SK-N-SH (cell line): ENCODE measurements around the gene SMPD1. TPM values are rescaled to one million over a fixed set of nuclear protein-coding genes. Genes with fewer than 3 reads are reported as not detected.

Source experiments
- CTCF ChIA-PET: fragments of 300-600, 350-600 bp; formaldehyde crosslinking; extraction: SDS; loops from one replicate; lab custom pipeline; 2021; lab: Yijun Ruan, JAX
- POLR2A ChIA-PET: fragments of 350-600 bp; sonication (Branson Sonifier 250); formaldehyde crosslinking; extraction: SDS; loops from one replicate; lab custom pipeline; 2020; ENCODE audit warnings: antibody characterized with exemption, inconsistent platforms; lab: Yijun Ruan, JAX
- DNase-seq: peaks from one replicate; pipeline ENCODE4 v3.0.0; 2012
- H2AFZ ChIP-seq: fragments of 200-600 bp; sonication (generic); 2 replicates; pipeline ENCODE4 v1.8.1; 2016; ENCODE audit warnings: antibody characterized with exemption, mild to moderate bottlenecking, low read depth
- H3F3A ChIP-seq: fragments of 200-600 bp; sonication (generic); replicated peaks from 2 replicates; pipeline ENCODE3; 2016; ENCODE audit warnings: antibody characterized with exemption, mild to moderate bottlenecking; ENCODE audit not compliant: insufficient read depth
- H3K27ac ChIP-seq, 2 experiments: fragments of 200-500 bp in 1 of 2; fragments of 200-600 bp in 1 of 2; sonication (Bioruptor generic) in 1 of 2; sonication (generic), shearing (Covaris generic) in 1 of 2; 2 replicates each; pipeline versions ENCODE4 v1.5.1 to v1.6.1; 2014 to 2016; ENCODE audit warnings: low read depth in 2 of 2, inconsistent platforms in 1 of 2, low read length in 1 of 2, mild to moderate bottlenecking in 1 of 2, mixed read lengths in 1 of 2
- H3K27me3 ChIP-seq: fragments of 200-600 bp; sonication (generic), shearing (Covaris generic); 2 replicates; pipeline ENCODE4 v1.6.1; 2016; ENCODE audit warnings: mixed run types; ENCODE audit not compliant: insufficient read depth
- H3K36me3 ChIP-seq, 2 experiments: fragments of 200-500 bp in 1 of 2; fragments of 200-600 bp in 1 of 2; sonication (Bioruptor generic) in 1 of 2; sonication (generic) in 1 of 2; replicated peaks in 1 of 2; 2 replicates each; pipeline versions ENCODE3 to v1.5.1; 2014 to 2016; ENCODE audit warnings: low read length in 1 of 2, mild to moderate bottlenecking in 1 of 2; ENCODE audit not compliant: insufficient read depth in 2 of 2, control insufficient read depth in 1 of 2
- H3K4me1 ChIP-seq, 2 experiments: fragments of 200-500 bp in 1 of 2; fragments of 200-600 bp in 1 of 2; sonication (Bioruptor generic) in 1 of 2; sonication (generic), shearing (Covaris generic) in 1 of 2; 2 replicates each; pipeline versions ENCODE4 v1.5.1 to v1.6.1; 2014 to 2016; ENCODE audit warnings: low read depth in 1 of 2, low read length in 1 of 2, mixed run types in 1 of 2; ENCODE audit not compliant: insufficient read depth in 2 of 2, control insufficient read depth in 1 of 2
- H3K4me2 ChIP-seq: fragments of 200-600 bp; sonication (generic), shearing (Covaris generic); 2 replicates; pipeline ENCODE4 v1.6.1; 2017; ENCODE audit warnings: mixed run types
- H3K4me3 ChIP-seq, 2 experiments: fragments of 200-500 bp in 1 of 2; fragments of 200-600 bp in 1 of 2; sonication (Bioruptor generic) in 1 of 2; sonication (generic), shearing (Covaris generic) in 1 of 2; 2 replicates each; pipeline versions ENCODE4 v1.5.1 to v1.8.1; 2014 to 2016; ENCODE audit warnings: low read depth in 2 of 2, inconsistent platforms in 1 of 2, low read length in 1 of 2, mild to moderate bottlenecking in 1 of 2, mixed read lengths in 1 of 2, moderate library complexity in 1 of 2
- H3K79me2 ChIP-seq: fragments of 200-600 bp; sonication (generic); 2 replicates; pipeline ENCODE4 v1.8.1; 2017; ENCODE audit warnings: mild to moderate bottlenecking; ENCODE audit not compliant: insufficient read depth
- H3K9ac ChIP-seq: fragments of 200-600 bp; sonication (generic); 2 replicates; pipeline ENCODE4 v1.6.1; 2017; ENCODE audit warnings: mixed run types
- H3K9me2 ChIP-seq: fragments of 200-600 bp; sonication (generic); 2 replicates; pipeline ENCODE4 v1.6.1; 2017; ENCODE audit warnings: mixed run types
- H3K9me3 ChIP-seq: fragments of 200-600 bp; sonication (generic); 2 replicates; pipeline ENCODE4 v1.6.1; 2017; ENCODE audit warnings: mixed run types, mild to moderate bottlenecking, moderate library complexity
- H4K20me1 ChIP-seq: fragments of 200-600 bp; sonication (generic); 2 replicates; pipeline ENCODE4 v1.6.1; 2017; ENCODE audit warnings: mild to moderate bottlenecking, mixed run types; ENCODE audit not compliant: insufficient read depth
- CTCF ChIP-seq: fragments of 200-600 bp; sonication (generic); IDR thresholded peaks from 2 replicates; pipeline ENCODE4 v1.6.1; 2017; ENCODE audit warnings: antibody characterized with exemption, mild to moderate bottlenecking, moderate library complexity
- EP300 ChIP-seq, 2 experiments: IDR thresholded peaks; 2 replicates each; pipeline versions ENCODE4 v1.4.0 to v1.6.1; 2012; ENCODE audit warnings: borderline replicate concordance in 1 of 2, low read depth in 1 of 2, low read length in 1 of 2
- EZH2phosphoT487 ChIP-seq: fragments of 200-600 bp; sonication (generic); IDR thresholded peaks from 2 replicates; pipeline ENCODE4 v1.6.1; 2017; ENCODE audit warnings: low read depth, mixed run types, mild to moderate bottlenecking, antibody characterized with exemption, moderate library complexity, borderline replicate concordance
- FOSL2 ChIP-seq: IDR thresholded peaks from 2 replicates; pipeline ENCODE4 v1.4.0; 2012; ENCODE audit warnings: low read depth, mild to moderate bottlenecking, moderate library complexity, borderline replicate concordance
- GABPA ChIP-seq: IDR thresholded peaks from 2 replicates; pipeline ENCODE4 v1.4.0; 2012; ENCODE audit warnings: low read depth, mild to moderate bottlenecking
- JUND ChIP-seq: IDR thresholded peaks from 2 replicates; pipeline ENCODE4 v1.4.0; 2012
- MAX ChIP-seq: IDR thresholded peaks from 2 replicates; pipeline ENCODE4 v1.4.0; 2012; ENCODE audit warnings: low read depth
- MEF2A ChIP-seq: IDR thresholded peaks from 2 replicates; pipeline ENCODE4 v1.4.0; 2012; ENCODE audit warnings: low read depth, borderline replicate concordance
- NFIC ChIP-seq: IDR thresholded peaks from 2 replicates; pipeline ENCODE4 v1.4.0; 2012; ENCODE audit warnings: borderline replicate concordance
- NRF1 ChIP-seq: IDR thresholded peaks from 2 replicates; pipeline ENCODE4 v1.6.1; 2012; ENCODE audit warnings: low read depth, mild to moderate bottlenecking, low read length
- RAD21 ChIP-seq: IDR thresholded peaks from 2 replicates; pipeline ENCODE4 v1.6.1; 2012; ENCODE audit warnings: mild to moderate bottlenecking, low read length
- RCOR1 ChIP-seq: fragments of 150-350 bp; IDR thresholded peaks from 2 replicates; pipeline ENCODE4 v1.6.1; 2017; ENCODE audit warnings: antibody characterized with exemption, low read length
- REST ChIP-seq: IDR thresholded peaks from 2 replicates; pipeline ENCODE4 v1.6.1; 2012; ENCODE audit warnings: mild to moderate bottlenecking, low read depth, low read length, moderate library complexity
- RFX5 ChIP-seq: IDR thresholded peaks from 2 replicates; pipeline ENCODE4 v1.6.1; 2012; ENCODE audit warnings: mild to moderate bottlenecking, improper control_type of control experiment, low read length
- TEAD4 ChIP-seq: IDR thresholded peaks from 2 replicates; pipeline ENCODE4 v1.4.0; 2012; ENCODE audit warnings: mild to moderate bottlenecking, borderline replicate concordance; ENCODE audit not compliant: insufficient read depth
- USF2 ChIP-seq: fragments of 150-350 bp; IDR thresholded peaks from 2 replicates; pipeline ENCODE4 v1.6.1; 2017; ENCODE audit warnings: antibody characterized with exemption, low read length, low read depth, borderline replicate concordance
- WGBS: methylation state at CpG from one replicate; pipeline ENCODE4 v1.1.6; 2017; ENCODE audit warnings: low lambda C conversion rate; 5-methylcytosine and 5-hydroxymethylcytosine counted together
- polyA plus RNA-seq, 3 experiments: library from polyadenylated mRNA; depleted of rRNA; stranded (reverse); fragments of >200 nt; gene quantifications; 2 replicates each; pipeline ENCODE4 v1.2.3, GENCODE V29; 2012

Gene SMPD1
- polyA plus RNA-seq, 1 of the 3 experiments (the other 2 are of a cell fraction), result 69.2 TPM

GRCh38 chr11:6437423-6437822, 47.1 kb downstream of the SMPD1 start:
- POLR2A ChIA-PET, result interaction anchor here (0.6 to 2.3 kb wide), 2 partner anchors 18 to 36 kb away, joined by 3 to 9 read pairs; partner anchors contain the start of gene APBB1
- H3K4me1 ChIP-seq, result peaks cover 0 to 18% of the 10 kb centered on the region in 2 experiments; a peak in 1 of 4 replicates
- 83% methylated on average over 8 of the region's 12 CpGs for WGBS
- no peak overlapping the region for H3K4me2 ChIP-seq
- no peak overlapping the region for H3K9ac ChIP-seq
- H3K27ac ChIP-seq, result no peak overlapping the region
- H3K36me3 ChIP-seq, result no peaks in the 10 kb centered on the region
- H3K9me3 ChIP-seq, result no peaks in the 10 kb centered on the region
- H3K27me3 ChIP-seq, result no peaks in the 10 kb centered on the region
- no peak overlapping the region for H3K4me3 ChIP-seq
- H3F3A ChIP-seq, result no peaks in the 10 kb centered on the region
- H3K79me2 ChIP-seq, result no peaks in the 10 kb centered on the region
- no peak for TF ChIP-seq GABPA
- TF ChIP-seq NFIC, result no peak
- DNase-seq, result no peak
- no peaks in the 10 kb centered on the region for H3K9me2 ChIP-seq
- no peaks in the 10 kb centered on the region for H4K20me1 ChIP-seq
- no peak overlapping the region for H2AFZ ChIP-seq
- CTCF ChIA-PET, result interaction anchor here (2.1 to 14.7 kb wide), 6 partner anchors 9 to 74 kb away, joined by 6 to 360 read pairs (median 17); no protein-coding TSS in a partner anchor

- no peaks in the 10 kb centered on the region for H3K79me2 ChIP-seq
- no peaks in the 10 kb centered on the region for H4K20me1 ChIP-seq
- no peak overlapping the region for H3K9ac ChIP-seq
- ChIA-PET POLR2A (interaction anchor here (0.6 to 2.3 kb wide), 2 partner anchors 19 to 35 kb away, joined by 3 to 9 read pairs; partner anchors contain the start of gene APBB1), CTCF (interaction anchor here (0.7 to 14.7 kb wide), 16 partner anchors 10 to 268 kb away, joined by 3 to 360 read pairs (median 7); no protein-coding TSS in a partner anchor)
- no peaks in the 10 kb centered on the region for H3K9me3 ChIP-seq
- H3K4me3 ChIP-seq, result no peak overlapping the region
- no peak overlapping the region for H3K4me2 ChIP-seq
- 93% methylated on average over 3 of the region's 3 CpGs for WGBS
- DNase-seq, result no peak
- H3K4me1 ChIP-seq, result peaks cover 0 to 18% of the 10 kb centered on the region in 2 experiments; a peak in 1 of 4 replicates
- H3K36me3 ChIP-seq, result no peaks in the 10 kb centered on the region
- no peak overlapping the region for H3K27ac ChIP-seq
- no peaks in the 10 kb centered on the region for H3K27me3 ChIP-seq
- no peaks in the 10 kb centered on the region for H3F3A ChIP-seq
- TF ChIP-seq NRF1 (no peak), TEAD4 (no peak), RAD21 (no peak), EP300 (IDR thresholded peaks at IDR 0.05; ENCODE audit: borderline replicate concordance in 1 of 2, low read depth in 1 of 2, low read length in 1 of 2) (no peak), JUND (no peak), CTCF (no peak), MEF2A (no peak), EZH2phosphoT487 (no peak), USF2 (no peak), FOSL2 (no peak), NFIC (no peak), RFX5 (no peak), RCOR1 (no peak), REST (no peak), MAX (no peak)
- no peak overlapping the region for H2AFZ ChIP-seq
- no peaks in the 10 kb centered on the region for H3K9me2 ChIP-seq
Observed at GRCh38 chr11:6437993-6438392, 47.7 kb downstream of the SMPD1 start.
